Measurements from ENCODE around the gene SESN1. TPM values are rescaled to one million over a fixed set of nuclear protein-coding genes. Genes with fewer than 3 reads are reported as not detected.
"Not testable (repeated sequence)": the region's sequence is repeated elsewhere in the genome, so short reads cannot be mapped to it uniquely, and the experiment has no call there.

Gene SESN1
- total RNA-seq, 1 donor from 2014 or later: 23.6 TPM

GRCh38 chr6:109088995-109089394 lies 5.7 kb downstream of the SESN1 start:
- no peaks in the 10 kb centered on the region for H3K9me3 Mint-ChIP-seq (ENCODE audit: unreplicated experiment)
- no peak for DNase-seq (ENCODE audit: low spot score)
- no peak overlapping the region for H3K27ac Mint-ChIP-seq (ENCODE audit: unreplicated experiment)
- no peaks in the 10 kb centered on the region for H3K36me3 Mint-ChIP-seq (ENCODE audit: low read depth, unreplicated experiment)
- TF ChIP-seq CTCF (IDR thresholded peaks at IDR 0.05; ENCODE audit: unreplicated experiment): no peak
- no peaks in the 10 kb centered on the region for H3K27me3 Mint-ChIP-seq (ENCODE audit: unreplicated experiment)
- H3K4me3 Mint-ChIP-seq (ENCODE audit: unreplicated experiment): no peak overlapping the region
- peaks cover 17% of the 10 kb centered on the region for H3K4me1 Mint-ChIP-seq (ENCODE audit: unreplicated experiment)

- Mint-ChIP-seq H3K36me3 (ENCODE audit: low read depth, unreplicated experiment) (no peaks in the 10 kb centered on the region), H3K4me1 (ENCODE audit: unreplicated experiment) (peaks cover 13% of the 10 kb centered on the region), H3K27me3 (ENCODE audit: unreplicated experiment) (no peaks in the 10 kb centered on the region), H3K27ac (ENCODE audit: unreplicated experiment) (no peak overlapping the region), H3K9me3 (ENCODE audit: unreplicated experiment) (no peaks in the 10 kb centered on the region), H3K4me3 (ENCODE audit: unreplicated experiment) (no peak overlapping the region)
- DNase-seq (ENCODE audit: low spot score): no peak
- no peak for TF ChIP-seq CTCF (IDR thresholded peaks at IDR 0.05; ENCODE audit: unreplicated experiment)
These were observed 6.9 kb downstream of the SESN1 start for GRCh38 chr6:109087661-109088264.

- not testable (repeated sequence) for H3K36me3 Mint-ChIP-seq (ENCODE audit: low read depth, unreplicated experiment); DNase-seq (ENCODE audit: low spot score); H3K4me1 Mint-ChIP-seq (ENCODE audit: unreplicated experiment); H3K9me3 Mint-ChIP-seq (ENCODE audit: unreplicated experiment); H3K27ac Mint-ChIP-seq (ENCODE audit: unreplicated experiment); H3K27me3 Mint-ChIP-seq (ENCODE audit: unreplicated experiment); H3K4me3 Mint-ChIP-seq (ENCODE audit: unreplicated experiment)
These were observed 10.5 kb downstream of the SESN1 start for GRCh38 chr6:109084146-109084545.

- Mint-ChIP-seq H3K27me3 (ENCODE audit: unreplicated experiment) (no peaks in the 10 kb centered on the region), H3K4me3 (ENCODE audit: unreplicated experiment) (no peak overlapping the region), H3K36me3 (ENCODE audit: low read depth, unreplicated experiment) (no peaks in the 10 kb centered on the region), H3K27ac (ENCODE audit: unreplicated experiment) (no peak overlapping the region), H3K9me3 (ENCODE audit: unreplicated experiment) (no peaks in the 10 kb centered on the region), H3K4me1 (ENCODE audit: unreplicated experiment) (no peaks in the 10 kb centered on the region)
- no peak for DNase-seq (ENCODE audit: low spot score)
- TF ChIP-seq CTCF (IDR thresholded peaks at IDR 0.05; ENCODE audit: unreplicated experiment): no peak
These were observed 11.0 kb downstream of the SESN1 start for GRCh38 chr6:109083657-109084056.

- Mint-ChIP-seq H3K27me3 (ENCODE audit: unreplicated experiment) (no peaks in the 10 kb centered on the region), H3K4me1 (ENCODE audit: unreplicated experiment) (peaks cover 1% of the 10 kb centered on the region), H3K4me3 (ENCODE audit: unreplicated experiment) (no peak overlapping the region), H3K36me3 (ENCODE audit: low read depth, unreplicated experiment) (no peaks in the 10 kb centered on the region), H3K9me3 (ENCODE audit: unreplicated experiment) (no peaks in the 10 kb centered on the region), H3K27ac (ENCODE audit: unreplicated experiment) (no peak overlapping the region)
- no peak for TF ChIP-seq CTCF (IDR thresholded peaks at IDR 0.05; ENCODE audit: unreplicated experiment)
- DNase-seq (ENCODE audit: low spot score): no peak
These were observed 12.5 kb downstream of the SESN1 start for GRCh38 chr6:109082188-109082577.

Measured in endothelial cell (in vitro differentiated cells).